Stimulated activated CD4-positive, alpha-beta T cell treated with anti-CD3 and anti-CD28 coated beads, Interleukin-12 subunit alpha, Interleukin-12 subunit beta, amount 100 ng/mL, for 48 hours (primary cell): ENCODE measurements around the gene EHD2.
"Not testable (repeated sequence)": the region's sequence is repeated elsewhere in the genome, so short reads cannot be mapped to it uniquely, and the experiment has no call there.

Experiments
- DNase-seq, 3 donors: peaks; one replicate each; pipeline ENCODE4 v3.0.0-alpha.2; 2020; ENCODE audit warnings: low read depth in 2 of 3, low spot score in 1 of 3

Gene EHD2

GRCh38 chr19:47746129-47746528 lies 32.9 kb downstream of the EHD2 start:
- DNase-seq = not testable (repeated sequence)

GRCh38 chr19:47749326-47749725 lies 36.1 kb downstream of the EHD2 start:
- no peak for DNase-seq

GRCh38 chr19:47750752-47751151 lies 37.5 kb downstream of the EHD2 start:
- no peak for DNase-seq

GRCh38 chr19:47752440-47753211 lies 39.4 kb downstream of the EHD2 start:
- no peak for DNase-seq

DNA sequence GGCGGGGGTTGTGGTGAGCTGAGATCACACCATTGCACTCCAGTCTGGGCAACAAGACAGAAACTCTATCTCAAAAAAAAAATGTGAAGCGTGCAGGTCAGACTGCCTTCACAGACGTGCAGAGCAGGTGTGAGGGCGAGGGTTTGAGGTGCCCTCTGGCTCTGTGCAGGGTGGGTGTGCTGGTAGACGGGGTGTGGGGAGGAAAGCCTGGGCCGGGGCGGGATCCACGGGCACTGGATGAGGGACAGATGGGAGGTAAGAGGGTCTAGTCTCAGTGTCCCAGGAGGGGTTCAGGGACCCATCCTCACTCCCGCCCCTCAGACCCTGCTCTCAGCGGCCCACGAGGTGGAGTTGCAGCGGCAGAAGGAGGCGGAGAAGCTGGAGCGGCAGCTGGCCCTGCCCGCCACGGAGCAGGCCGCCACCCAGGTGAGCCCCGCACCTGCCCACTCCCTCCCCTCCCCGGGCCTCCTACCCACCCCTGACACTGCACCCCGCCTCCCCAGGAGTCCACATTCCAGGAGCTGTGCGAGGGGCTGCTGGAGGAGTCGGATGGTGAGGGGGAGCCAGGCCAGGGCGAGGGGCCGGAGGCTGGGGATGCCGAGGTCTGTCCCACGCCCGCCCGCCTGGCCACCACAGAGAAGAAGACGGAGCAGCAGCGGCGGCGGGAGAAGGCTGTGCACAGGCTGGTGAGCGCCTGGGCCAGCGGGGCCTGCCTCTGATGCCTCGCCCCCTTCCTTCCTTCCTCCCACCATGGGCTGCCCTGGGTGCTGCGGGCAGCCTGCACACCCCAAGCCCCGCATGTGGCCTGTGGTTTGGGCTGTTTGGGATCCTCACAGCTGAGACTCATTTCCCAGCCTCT lies 41.2 kb downstream of the EHD2 start:
- no peak for DNase-seq

DNA sequence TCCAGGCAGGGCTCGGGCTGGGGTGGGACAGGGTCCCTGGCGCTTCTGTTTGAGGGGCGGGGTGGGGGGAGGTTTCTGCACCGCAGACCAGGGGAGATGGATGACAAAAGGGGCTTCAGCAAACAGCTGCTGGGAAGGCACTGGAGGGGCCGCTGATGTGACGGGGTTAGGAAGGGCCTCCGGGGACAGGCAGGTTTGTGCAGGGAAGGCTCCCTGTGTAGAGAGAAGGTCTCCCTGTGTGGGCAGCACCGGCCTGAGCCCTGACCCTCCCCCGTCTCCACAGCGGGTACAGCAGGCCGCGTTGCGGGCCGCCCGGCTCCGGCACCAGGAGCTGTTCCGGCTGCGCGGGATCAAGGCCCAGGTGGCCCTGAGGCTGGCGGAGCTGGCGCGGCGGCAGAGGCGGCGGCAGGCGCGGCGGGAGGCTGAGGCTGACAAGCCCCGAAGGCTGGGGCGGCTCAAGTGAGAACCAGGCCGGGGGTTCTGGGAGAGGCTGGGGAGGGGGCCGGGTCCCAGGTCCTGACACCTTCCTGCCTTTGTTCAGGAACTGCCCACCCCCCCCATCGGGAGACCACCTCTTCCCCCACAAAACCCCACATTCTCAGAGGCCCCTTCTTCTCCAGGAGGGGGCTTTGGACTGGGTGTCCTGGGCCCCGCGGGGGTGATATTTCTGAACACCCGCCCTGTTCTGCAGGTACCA lies 42.0 kb downstream of the EHD2 start:
- no peak for DNase-seq

DNA sequence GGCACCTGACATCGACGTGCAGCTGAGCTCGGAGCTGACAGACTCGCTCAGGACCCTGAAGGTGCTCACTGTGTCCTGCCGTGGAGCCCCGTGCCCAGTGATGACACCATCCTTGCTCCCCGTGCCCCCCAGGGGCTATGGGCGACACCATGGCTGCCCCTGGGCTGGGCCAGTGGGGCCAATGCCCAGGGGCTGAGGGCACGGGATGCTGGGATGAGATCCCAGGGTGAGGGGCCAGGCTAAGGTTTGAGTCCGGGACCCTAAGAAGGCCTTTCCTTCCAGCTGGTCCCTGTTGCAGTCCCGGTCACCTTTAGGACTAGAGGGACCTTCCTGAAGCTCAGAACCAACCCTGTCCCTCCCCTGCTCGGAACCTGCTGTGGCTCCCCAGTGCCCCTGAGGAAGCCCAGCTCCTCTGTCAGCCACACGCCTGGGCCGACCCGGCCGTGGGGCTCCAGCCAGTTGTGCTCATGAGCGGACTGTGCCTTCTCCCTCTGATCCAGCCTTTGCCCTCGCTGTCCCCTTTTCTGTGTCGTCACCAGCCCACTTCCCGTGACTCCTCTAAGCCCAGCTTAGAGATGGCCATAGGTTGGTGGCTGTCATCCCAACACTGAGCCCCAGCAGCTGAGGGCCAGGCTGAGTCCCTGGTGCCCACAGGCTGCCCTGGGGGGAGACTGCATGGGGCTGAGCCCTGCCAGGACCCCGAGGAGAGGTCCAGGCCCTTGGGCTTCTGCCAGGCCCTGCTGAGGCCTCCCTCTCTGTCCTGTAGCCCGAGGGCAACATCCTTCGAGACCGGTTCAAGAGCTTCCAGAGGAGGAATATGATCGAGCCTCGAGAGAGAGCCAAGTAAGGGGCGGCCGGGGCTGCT lies 42.8 kb downstream of the EHD2 start:
- no peak for DNase-seq

- no peak for DNase-seq
These were observed 43.4 kb downstream of the EHD2 start for GRCh38 chr19:47756627-47756929.

DNA sequence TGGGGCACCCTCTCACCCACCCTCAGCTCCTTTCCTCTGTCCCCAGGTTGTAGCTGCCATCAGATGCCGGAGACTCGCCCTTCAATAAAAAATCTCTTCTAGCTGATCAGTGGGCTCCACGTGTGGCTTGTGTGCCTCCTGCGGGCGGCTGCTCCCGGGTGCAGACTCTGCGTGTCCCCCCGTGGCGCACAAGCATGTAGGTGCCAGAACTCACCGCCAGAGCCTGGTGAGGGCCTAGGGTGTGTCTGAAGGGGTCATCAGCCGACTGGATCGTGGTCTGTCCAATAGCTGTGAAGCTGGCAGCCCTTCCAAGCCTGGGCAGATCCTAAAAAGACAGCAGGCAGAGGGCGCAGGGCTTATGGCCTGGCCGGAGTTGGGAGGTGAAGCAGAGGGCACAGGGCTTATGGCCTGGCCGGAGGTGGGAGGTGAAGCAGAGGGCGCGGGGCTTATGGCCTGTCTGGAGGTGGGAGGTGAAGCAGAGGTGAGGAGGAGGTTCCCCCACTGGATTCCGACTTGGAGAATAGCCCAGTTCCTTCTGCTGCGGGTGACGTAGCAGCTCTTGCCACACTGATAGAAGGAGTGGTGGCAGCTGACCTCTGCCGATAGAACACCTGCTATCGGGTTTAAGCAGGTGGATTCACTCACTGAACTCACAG lies 43.9 kb downstream of the EHD2 start:
- no peak for DNase-seq

GRCh38 chr19:47757617-47758442 lies 44.6 kb downstream of the EHD2 start:
- no peak for DNase-seq

DNA sequence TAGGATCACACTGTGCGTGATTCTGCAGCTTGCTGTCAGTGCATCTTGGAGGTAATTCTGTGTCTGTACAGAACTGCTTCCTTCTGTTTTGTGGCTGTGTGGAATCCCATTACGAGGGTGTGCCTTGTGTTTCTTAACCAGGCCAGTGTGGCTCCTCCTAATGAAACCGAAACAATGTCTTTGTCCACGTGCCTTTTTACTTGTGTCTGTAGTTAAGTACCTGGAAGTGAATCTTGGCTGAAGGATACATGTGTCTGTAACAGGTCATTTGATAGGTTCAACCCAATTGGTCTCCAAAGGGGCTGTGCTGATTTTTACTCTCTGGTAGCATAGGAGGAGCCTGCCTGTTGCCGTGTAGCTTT lies 45.2 kb downstream of the EHD2 start:
- DNase-seq = no peak

- no peak for DNase-seq
These were observed 47.4 kb downstream of the EHD2 start for GRCh38 chr19:47760632-47760999.

DNA sequence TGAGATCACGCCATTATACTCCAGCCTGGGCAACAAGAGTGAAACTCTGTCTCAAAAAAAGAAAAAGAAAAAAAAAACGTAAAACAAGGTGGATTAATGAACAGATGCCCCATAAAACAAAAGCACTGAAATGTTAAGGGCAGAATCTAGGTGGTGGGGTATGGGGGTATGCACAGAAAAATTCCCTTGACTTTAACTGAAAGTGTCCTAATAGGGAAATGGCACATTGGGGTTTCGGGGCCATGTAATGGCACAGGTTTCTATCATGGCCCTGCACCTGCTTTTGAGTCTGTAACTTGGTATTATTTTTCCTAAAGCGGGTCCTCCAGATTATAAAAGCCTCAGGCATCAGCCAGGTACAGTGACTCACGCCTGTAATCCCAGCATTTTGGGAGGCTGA lies 48.3 kb downstream of the EHD2 start:
- no peak for DNase-seq

GRCh38 chr19:47762151-47762550 lies 48.9 kb downstream of the EHD2 start:
- DNase-seq = no peak

- no peak for DNase-seq
These were observed 49.5 kb downstream of the EHD2 start for GRCh38 chr19:47762615-47763308.

DNA sequence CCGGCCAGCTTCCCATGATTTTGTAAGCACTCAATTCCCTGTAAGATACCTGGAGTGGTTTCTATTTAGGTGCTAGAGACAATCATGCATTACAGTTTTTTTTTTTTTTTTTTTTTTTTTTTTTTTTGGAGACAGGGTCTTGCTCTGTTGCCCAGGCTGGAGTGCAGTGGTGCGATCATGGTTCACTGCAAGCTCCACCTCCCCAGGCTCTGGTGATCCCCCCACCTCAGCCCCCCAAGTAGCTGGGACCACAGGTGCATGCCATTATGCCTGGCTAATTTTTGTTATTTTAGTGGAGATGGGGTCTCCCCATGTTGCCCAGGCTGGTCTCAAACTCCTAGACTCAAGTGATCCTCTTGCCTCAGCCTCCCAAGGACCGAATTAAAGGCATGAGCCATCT lies 51.5 kb downstream of the EHD2 start:
- DNase-seq = not testable (repeated sequence)

DNA sequence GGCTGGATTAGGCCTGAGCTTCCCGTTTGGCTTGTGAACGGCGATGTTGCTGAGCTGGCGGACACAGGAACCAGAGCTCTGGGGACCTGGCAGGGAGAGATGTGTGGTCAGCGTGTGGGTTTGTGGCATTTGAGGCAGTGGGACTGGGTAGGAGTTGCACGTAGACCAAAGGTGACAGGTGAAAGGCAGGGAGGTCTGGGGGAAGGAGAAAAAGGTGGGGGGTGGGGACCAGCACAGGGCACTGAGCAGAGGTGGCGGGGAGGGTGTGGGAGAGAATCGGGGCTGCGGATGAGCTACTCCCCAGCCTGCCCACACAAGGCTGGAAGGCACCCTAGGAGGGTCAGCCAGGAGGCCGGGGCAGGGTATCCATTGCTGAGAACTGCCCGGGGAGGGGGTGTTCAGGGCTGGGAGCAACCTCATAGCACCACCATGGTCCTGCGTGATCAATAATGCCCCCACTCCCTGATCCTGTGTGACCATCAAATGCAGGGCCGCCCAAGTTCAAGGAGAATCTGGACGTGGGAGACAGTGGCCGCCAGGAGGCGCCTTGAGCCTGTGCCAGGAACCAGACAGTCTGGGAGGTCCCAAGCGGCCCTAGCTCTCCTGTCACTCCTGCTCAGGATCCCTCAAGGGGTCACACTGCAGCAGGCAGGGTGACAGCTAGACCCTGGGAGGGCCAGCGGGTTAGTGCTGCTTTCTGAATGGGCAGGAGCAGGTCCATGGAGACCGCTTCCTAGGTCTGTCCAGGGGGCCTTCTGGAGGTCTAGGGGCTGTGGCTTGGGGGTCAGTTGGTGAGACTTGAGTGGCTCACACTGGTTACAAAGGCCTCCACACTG lies 52.5 kb downstream of the EHD2 start:
- DNase-seq = no peak

DNA sequence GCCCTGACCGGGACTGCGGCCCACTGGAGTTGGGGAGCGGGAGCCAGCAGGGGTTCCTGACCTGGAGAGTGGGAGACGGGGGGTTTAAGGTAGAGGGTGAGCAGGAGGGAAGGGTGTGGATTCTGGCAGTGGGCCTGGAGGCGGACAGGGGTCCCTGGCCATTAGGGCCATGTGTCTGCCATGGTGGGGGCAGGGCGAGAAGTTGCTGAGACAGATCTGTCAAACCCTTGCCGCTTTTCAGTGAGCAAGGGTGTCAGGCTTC lies 53.1 kb downstream of the EHD2 start:
- DNase-seq = no peak

DNA sequence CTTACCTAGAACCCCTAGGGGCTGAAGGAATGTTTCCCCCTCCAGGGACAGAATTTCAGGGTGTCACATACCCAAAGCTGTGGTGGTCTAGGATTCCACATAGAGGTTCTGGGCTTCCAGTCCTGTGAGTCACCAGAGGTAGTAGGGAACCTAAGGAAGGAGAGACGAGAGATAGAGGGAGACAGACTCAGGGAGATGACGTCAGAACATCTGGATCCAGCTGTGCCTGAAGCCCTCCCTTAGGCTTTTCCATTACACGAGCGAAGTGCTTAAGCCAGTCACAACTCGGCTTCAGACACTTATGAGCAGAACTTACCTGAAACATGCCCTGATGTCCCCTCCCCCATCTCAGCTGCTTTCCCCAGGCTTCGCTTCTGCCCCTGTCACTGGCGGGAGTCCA lies 53.4 kb downstream of the EHD2 start:
- no peak for DNase-seq
